ENCODE measurements around the gene DLG5. TPM values are rescaled to one million over a fixed set of nuclear protein-coding genes. Genes with fewer than 3 reads are reported as not detected.

Gene DLG5
- polyA plus RNA-seq, 1 of the 3 experiments (the other 2 are of a cell fraction): 31.3 TPM

DNA sequence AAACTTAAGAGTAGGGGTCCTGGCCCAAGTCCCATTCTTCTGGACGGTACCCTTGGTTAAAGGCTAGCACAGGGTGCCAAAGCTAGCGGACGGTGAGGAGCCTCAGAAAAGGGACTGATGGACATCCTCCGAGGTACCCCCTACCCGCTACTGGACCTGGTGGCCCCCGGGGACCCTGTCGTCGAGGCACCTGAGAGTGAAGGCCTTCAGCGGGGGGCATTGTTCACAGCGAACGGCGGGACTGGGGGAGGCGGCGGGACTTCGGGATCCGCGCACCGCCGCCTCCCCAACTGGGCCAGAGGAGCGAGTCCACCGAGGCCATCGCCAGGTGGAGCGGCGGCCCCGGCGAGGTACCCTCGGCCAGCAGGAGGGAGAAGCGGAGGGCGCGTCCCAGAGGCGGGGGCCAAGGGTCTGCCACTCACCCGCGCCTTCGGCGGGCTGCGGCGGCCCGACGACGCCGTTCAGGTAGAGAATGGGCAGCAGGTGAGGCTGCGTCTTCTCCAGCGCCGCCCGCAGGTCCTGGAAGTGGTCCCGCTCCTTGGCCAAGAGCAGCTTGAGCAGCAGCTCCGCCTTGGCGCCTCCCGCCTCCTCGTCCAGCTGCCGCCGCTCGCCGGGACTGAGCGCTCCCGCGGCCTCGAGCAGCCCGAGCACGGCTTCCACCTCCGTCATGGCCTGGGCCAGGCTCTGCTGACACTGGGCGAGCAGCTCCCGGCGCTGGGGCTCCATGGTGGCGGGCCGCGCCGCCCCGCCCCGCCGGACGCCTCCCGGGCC, 575 bp downstream of the DLG5 start:
- TF ChIP-seq, protein P1, sequence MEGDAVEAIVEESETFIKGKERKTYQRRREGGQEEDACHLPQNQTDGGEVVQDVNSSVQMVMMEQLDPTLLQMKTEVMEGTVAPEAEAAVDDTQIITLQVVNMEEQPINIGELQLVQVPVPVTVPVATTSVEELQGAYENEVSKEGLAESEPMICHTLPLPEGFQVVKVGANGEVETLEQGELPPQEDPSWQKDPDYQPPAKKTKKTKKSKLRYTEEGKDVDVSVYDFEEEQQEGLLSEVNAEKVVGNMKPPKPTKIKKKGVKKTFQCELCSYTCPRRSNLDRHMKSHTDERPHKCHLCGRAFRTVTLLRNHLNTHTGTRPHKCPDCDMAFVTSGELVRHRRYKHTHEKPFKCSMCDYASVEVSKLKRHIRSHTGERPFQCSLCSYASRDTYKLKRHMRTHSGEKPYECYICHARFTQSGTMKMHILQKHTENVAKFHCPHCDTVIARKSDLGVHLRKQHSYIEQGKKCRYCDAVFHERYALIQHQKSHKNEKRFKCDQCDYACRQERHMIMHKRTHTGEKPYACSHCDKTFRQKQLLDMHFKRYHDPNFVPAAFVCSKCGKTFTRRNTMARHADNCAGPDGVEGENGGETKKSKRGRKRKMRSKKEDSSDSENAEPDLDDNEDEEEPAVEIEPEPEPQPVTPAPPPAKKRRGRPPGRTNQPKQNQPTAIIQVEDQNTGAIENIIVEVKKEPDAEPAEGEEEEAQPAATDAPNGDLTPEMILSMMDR (IDR thresholded peaks at IDR 0.05): 0 out of 2 replicates have a peak, but pooled peaks have one; percentile 15
- TF ChIP-seq GATA2 (CRISPR knock-in tag; IDR thresholded peaks at IDR 0.05) (no peak), NFIC (IDR thresholded peaks at IDR 0.05; ENCODE audit: borderline replicate concordance) (no peak), FOSL2 (IDR thresholded peaks at IDR 0.05; ENCODE audit: borderline replicate concordance, low read depth) (no peak), RXRA (IDR thresholded peaks at IDR 0.05; ENCODE audit: borderline replicate concordance, low read depth) (no peak)
- TF ChIP-seq, protein P2, sequence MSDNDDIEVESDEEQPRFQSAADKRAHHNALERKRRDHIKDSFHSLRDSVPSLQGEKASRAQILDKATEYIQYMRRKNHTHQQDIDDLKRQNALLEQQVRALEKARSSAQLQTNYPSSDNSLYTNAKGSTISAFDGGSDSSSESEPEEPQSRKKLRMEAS (IDR thresholded peaks at IDR 0.05; ENCODE audit: low read depth): no peak
- Histone ChIP-seq H2AFZ (ENCODE audit: low read depth) (no peak overlapping the region), H3K4me2 (peak overlapping the region; percentile 92), H3K9me3 (no peaks in the 10 kb centered on the region), H3K4me1 (ENCODE audit: control insufficient read depth in 1 of 2, insufficient read depth in 2 of 2, low read depth in 1 of 2, low read length in 1 of 2) (peaks cover 11 to 35% of the 10 kb centered on the region in 2 experiments; a peak in 3 of 4 replicates), H4K20me1 (ENCODE audit: insufficient read depth) (peaks cover 47% of the 10 kb centered on the region), H3F3A (replicated peaks; ENCODE audit: insufficient read depth) (peaks cover 8% of the 10 kb centered on the region), H3K9ac (peak overlapping the region; percentile 81), H3K79me2 (ENCODE audit: insufficient read depth) (peaks cover 52% of the 10 kb centered on the region), H3K36me3 (replicated peaks in 1 of 2; ENCODE audit: control insufficient read depth in 1 of 2, insufficient read depth in 2 of 2, low read length in 1 of 2) (no peaks in the 10 kb centered on the region), H3K27me3 (ENCODE audit: insufficient read depth) (no peaks in the 10 kb centered on the region), H3K4me3 (ENCODE audit: low read depth in 2 of 2, low read length in 1 of 2) (peak overlapping the region; percentile 85 to 90), H3K27ac (ENCODE audit: low read depth in 2 of 2, low read length in 1 of 2) (peak overlapping the region; percentile 55 to 89; a peak in 3 of 4 replicates), H3K9me2 (no peaks in the 10 kb centered on the region)
- POLR2A ChIA-PET: interaction anchor here (0.8 to 2.0 kb wide), 3 partner anchors 36 to 54 kb away, joined by 3 to 7 read pairs (median 4); no protein-coding TSS in a partner anchor
- peak; percentile 67 for DNase-seq
- CTCF ChIA-PET: interaction anchor here (0.8 to 2.4 kb wide), 14 partner anchors 8 to 104 kb away, joined by 3 to 10 read pairs (median 4); no protein-coding TSS in a partner anchor
- 0% methylated on average over 1 of the region's 73 CpGs for WGBS (ENCODE audit: low lambda C conversion rate)

DNA sequence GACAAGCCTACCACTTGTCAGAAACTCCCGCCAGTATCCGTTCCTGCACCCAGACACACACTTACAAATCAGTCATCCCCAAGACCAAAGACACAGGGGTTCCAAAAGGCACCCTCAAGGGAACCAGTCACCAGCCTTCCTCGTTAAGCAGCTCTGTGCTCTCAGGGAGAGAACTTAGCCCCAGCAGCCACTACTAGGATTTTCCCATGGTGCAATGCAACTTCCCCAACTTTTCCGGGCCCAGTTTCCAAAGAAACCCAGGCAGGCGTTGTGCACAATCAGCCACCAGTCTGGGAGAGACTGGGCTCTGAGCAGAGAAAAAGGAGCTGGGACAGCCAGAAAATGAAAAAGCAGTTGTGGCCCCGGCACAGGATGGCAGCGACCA, 1.2 kb downstream of the DLG5 start:
- peak overlapping the region; percentile 55 to 89; a peak in 3 of 4 replicates for H3K27ac ChIP-seq (ENCODE audit: low read depth in 2 of 2, low read length in 1 of 2)
- ChIA-PET CTCF (interaction anchor here (0.8 to 2.4 kb wide), 10 partner anchors 9 to 104 kb away, joined by 3 to 10 read pairs (median 4); no protein-coding TSS in a partner anchor), POLR2A (interaction anchor here (1.5 kb wide), 1 partner anchor 35 kb away, joined by 3 read pairs; no protein-coding TSS in a partner anchor)
- no peaks in the 10 kb centered on the region for H3K27me3 ChIP-seq (ENCODE audit: insufficient read depth)
- WGBS (ENCODE audit: low lambda C conversion rate): 2% methylated on average over 7 of the region's 7 CpGs
- peak overlapping the region; percentile 85 to 90 for H3K4me3 ChIP-seq (ENCODE audit: low read depth in 2 of 2, low read length in 1 of 2)
- peak overlapping the region; percentile 92 for H3K4me2 ChIP-seq
- peaks cover 52% of the 10 kb centered on the region for H4K20me1 ChIP-seq (ENCODE audit: insufficient read depth)
- H2AFZ ChIP-seq (ENCODE audit: low read depth): no peak overlapping the region
- peaks cover 13 to 38% of the 10 kb centered on the region in 2 experiments; a peak in 3 of 4 replicates for H3K4me1 ChIP-seq (ENCODE audit: control insufficient read depth in 1 of 2, insufficient read depth in 2 of 2, low read depth in 1 of 2, low read length in 1 of 2)
- peak; percentile 69 for DNase-seq
- H3F3A ChIP-seq (replicated peaks; ENCODE audit: insufficient read depth): peaks cover 8% of the 10 kb centered on the region
- no peaks in the 10 kb centered on the region for H3K36me3 ChIP-seq (replicated peaks in 1 of 2; ENCODE audit: control insufficient read depth in 1 of 2, insufficient read depth in 2 of 2, low read length in 1 of 2)
- no peaks in the 10 kb centered on the region for H3K9me2 ChIP-seq
- peaks cover 57% of the 10 kb centered on the region for H3K79me2 ChIP-seq (ENCODE audit: insufficient read depth)
- H3K9me3 ChIP-seq: no peaks in the 10 kb centered on the region
- peak overlapping the region; percentile 81 for H3K9ac ChIP-seq
- 0 out of 2 replicates have a peak, but pooled peaks have one; percentile 37 for TF ChIP-seq RCOR1 (IDR thresholded peaks at IDR 0.05; ENCODE audit: low read length)
- TF ChIP-seq FOXJ3 (CRISPR knock-in tag; IDR thresholded peaks at IDR 0.05): no peak
- TF ChIP-seq, protein P2 (IDR thresholded peaks at IDR 0.05; ENCODE audit: low read depth): 0 out of 2 replicates have a peak, but pooled peaks have one; percentile 18
